T-cell (primary cell): ENCODE data around the gene FBXL15. TPM values are rescaled to one million over a fixed set of nuclear protein-coding genes. Genes with fewer than 3 reads are reported as not detected.

ENCODE experiments used
- ATAC-seq, 4 experiments: fragments of 200-7000 bp in 3 of 4; fragments of 150-1000 bp in 1 of 4; cut with Tn5 transposase; replicated peaks in 1 of 4; 1 replicate in 3 of 4; 2 replicates in 1 of 4; pipeline ENCODE4 v1.10.0; 2021; ENCODE audit warnings: moderate library complexity in 3 of 4, mild to moderate bottlenecking in 2 of 4, moderate number of reproducible peaks in 1 of 4
- CTCF ChIA-PET, 2 donors: fragments of 300-600 bp; sonication (Branson Sonifier 250); formaldehyde crosslinking; loops; one replicate each; lab custom pipeline; 2022; ENCODE audit warnings: antibody characterized with exemption in 2 of 2; lab: Charles Lee
- POLR2A ChIA-PET, 2 donors: fragments of 300-600 bp; sonication (Branson Sonifier 250); formaldehyde crosslinking; loops; one replicate each; lab custom pipeline; 2022; ENCODE audit warnings: antibody characterized with exemption in 2 of 2; lab: Charles Lee
- DNase-seq, 35 experiments: peaks; one replicate each; pipeline versions ENCODE4 v3.0.0 to v3.0.0-alpha.2; 2013 to 2023
- H3K27ac ChIP-seq: one replicate; pipeline ENCODE4 v1.5.1; 2013; ENCODE audit warnings: low read length
- H3K27me3 ChIP-seq, 2 experiments: replicated peaks in 1 of 2; 1 replicate in 1 of 2; 2 replicates in 1 of 2; pipeline versions ENCODE4 v1.6.1 to v1.7.0; 2013; ENCODE audit warnings: low read length in 1 of 2, mixed read lengths in 1 of 2; ENCODE audit not compliant: control insufficient read depth in 2 of 2, insufficient read depth in 2 of 2; ENCODE audit errors: extremely low read depth in 1 of 2
- H3K36me3 ChIP-seq, 2 donors: 1 replicate in 1 of 2; 2 replicates in 1 of 2; pipeline versions ENCODE4 v1.6.1 to v1.7.0; 2013; ENCODE audit warnings: low read length in 1 of 2; ENCODE audit not compliant: control insufficient read depth in 2 of 2, insufficient read depth in 1 of 2; ENCODE audit errors: extremely low read depth in 1 of 2
- H3K4me1 ChIP-seq, 2 experiments: 1 replicate in 1 of 2; 2 replicates in 1 of 2; pipeline versions ENCODE4 v1.6.1 to v1.7.0; 2013; ENCODE audit warnings: low read length in 2 of 2, mixed read lengths in 1 of 2; ENCODE audit not compliant: insufficient read depth in 2 of 2, control insufficient read depth in 1 of 2; ENCODE audit errors: extremely low read depth in 1 of 2
- H3K4me3 ChIP-seq, 2 donors: 1 replicate in 1 of 2; 2 replicates in 1 of 2; pipeline versions ENCODE4 v1.5.1 to v1.7.0; 2013; ENCODE audit warnings: mild to moderate bottlenecking in 2 of 2, low read length in 1 of 2, moderate library complexity in 1 of 2; ENCODE audit not compliant: control insufficient read depth in 1 of 2; ENCODE audit errors: extremely low read depth in 1 of 2
- H3K9me3 ChIP-seq: 2 replicates; pipeline ENCODE4 v1.7.0; 2013
- H3K27ac Mint-ChIP-seq, 2 donors: one replicate each; pipeline ENCODE4 v1.8.0; 2020 to 2021; ENCODE audit warnings: mild to moderate bottlenecking in 2 of 2, mixed read lengths in 2 of 2
- H3K27me3 Mint-ChIP-seq, 2 donors: one replicate each; pipeline ENCODE4 v1.8.0; 2021 to 2022; ENCODE audit warnings: mixed read lengths in 2 of 2
- H3K36me3 Mint-ChIP-seq: one replicate; pipeline ENCODE4 v1.8.0; 2021; ENCODE audit warnings: mixed read lengths
- H3K4me1 Mint-ChIP-seq, 3 donors: one replicate each; pipeline ENCODE4 v1.8.0; 2020 to 2022; ENCODE audit warnings: mixed read lengths in 3 of 3, mild to moderate bottlenecking in 1 of 3
- H3K4me3 Mint-ChIP-seq, 3 donors: one replicate each; pipeline ENCODE4 v1.8.0; 2020 to 2022; ENCODE audit warnings: mild to moderate bottlenecking in 3 of 3, mixed read lengths in 3 of 3, moderate library complexity in 3 of 3
- H3K9me3 Mint-ChIP-seq, 3 donors: one replicate each; pipeline ENCODE4 v1.8.0; 2020 to 2022; ENCODE audit warnings: mixed read lengths in 3 of 3
- WGBS: methylation state at CpG from one replicate; pipeline ENCODE4 v1.1.5; 2013; ENCODE audit warnings: missing lambda C conversion rate; ENCODE audit not compliant: insufficient coverage; 5-methylcytosine and 5-hydroxymethylcytosine counted together
- total RNA-seq, 35 experiments: library from RNA in 6 of 35; stranded (reverse) in 6 of 35; fragments of 120-200 nt in 1 of 35; gene quantifications; one replicate each; pipeline versions ENCODE4 v1.2.1 to v1.2.4 and lab custom pipeline; 2013 to 2026

FBXL15 gene
- total RNA-seq, 5 donors from 2014 or later (not counting 1 experiment from before 2014, with no cell fraction given), result 13.3 to 30.4 (median 23.7) TPM

DNA sequence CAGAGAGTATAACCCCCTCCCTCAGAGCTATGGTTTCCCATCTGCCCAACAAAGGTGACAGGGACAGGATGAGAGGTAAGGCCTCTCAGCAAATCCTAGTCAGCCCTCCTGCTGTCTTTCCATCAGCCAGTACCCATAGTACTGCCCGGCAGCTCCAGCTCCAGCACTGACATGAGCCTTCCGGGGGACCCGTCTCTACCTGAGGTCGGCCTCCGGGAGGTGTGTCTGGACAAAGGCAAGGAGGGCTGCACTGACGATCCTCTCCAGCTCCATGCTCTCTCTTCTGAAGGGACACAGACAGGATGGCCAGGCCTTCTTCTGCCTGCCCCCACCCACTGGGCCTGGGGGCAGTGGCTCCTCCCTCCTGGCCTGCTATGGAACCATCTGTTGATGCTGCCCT lies 4.3 kb downstream of the FBXL15 start:
- H3K4me1 Mint-ChIP-seq, result peaks cover 23 to 36% (median 29%) of the 10 kb centered on the region in 3 donors
- WGBS, result 97% methylated on average over 6 of the region's 6 CpGs
- no peak overlapping the region for H3K27ac Mint-ChIP-seq
- Histone ChIP-seq H3K27me3 (no peaks in the 10 kb centered on the region), H3K36me3 (peaks cover 8 to 12% of the 10 kb centered on the region in 2 donors), H3K27ac (no peak overlapping the region), H3K4me1 (peaks cover 13 to 29% of the 10 kb centered on the region in 2 experiments), H3K9me3 (no peaks in the 10 kb centered on the region), H3K4me3 (no peak overlapping the region)
- CTCF ChIA-PET, result no interaction called here
- no peaks in the 10 kb centered on the region for H3K9me3 Mint-ChIP-seq
- H3K27me3 Mint-ChIP-seq, result no peaks in the 10 kb centered on the region
- H3K4me3 Mint-ChIP-seq, result no peak overlapping the region
- DNase-seq, result no peak
- POLR2A ChIA-PET, result no interaction called here
- ATAC-seq, result no peak
- H3K36me3 Mint-ChIP-seq, result no peaks in the 10 kb centered on the region

DNA sequence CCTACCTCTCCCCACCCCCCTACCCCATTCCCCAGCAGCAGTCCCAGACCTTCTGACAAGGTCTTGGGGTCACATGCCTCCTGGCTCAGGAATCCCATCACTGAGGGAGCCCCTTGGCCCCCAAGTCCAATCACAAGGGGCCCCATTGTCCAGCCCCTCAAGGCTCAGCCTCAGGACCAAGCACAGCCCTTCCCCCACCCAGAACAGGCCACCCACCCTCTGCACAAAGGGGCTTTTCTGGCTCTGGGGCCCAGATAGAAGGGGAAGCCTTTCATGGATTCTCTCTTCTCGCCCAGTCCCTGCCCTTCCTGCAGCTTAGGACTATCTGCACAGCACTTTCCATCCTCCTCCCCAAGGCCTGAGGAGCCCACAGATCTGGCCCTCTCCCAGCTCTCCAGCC lies 4.8 kb downstream of the FBXL15 start:
- CTCF ChIA-PET, result interaction anchor here in 1 of 2 donors (0.5 kb wide), 1 partner anchor 80 kb away, joined by 3 read pairs; no protein-coding TSS in a partner anchor
- no peaks in the 10 kb centered on the region for H3K27me3 ChIP-seq
- POLR2A ChIA-PET, result no interaction called here
- H3K27ac Mint-ChIP-seq, result peak overlapping the region in 1 of 2 donors; percentile 22
- no peaks in the 10 kb centered on the region for H3K36me3 Mint-ChIP-seq
- no peak overlapping the region for H3K27ac ChIP-seq
- H3K36me3 ChIP-seq, result peaks cover 8 to 12% of the 10 kb centered on the region in 2 donors
- no peak for DNase-seq
- H3K4me3 ChIP-seq, result no peak overlapping the region
- peaks cover 18 to 30% (median 23%) of the 10 kb centered on the region in 3 donors for H3K4me1 Mint-ChIP-seq
- no peak overlapping the region for H3K4me3 Mint-ChIP-seq
- 100% methylated on average over 1 of the region's 1 CpG for WGBS
- peaks cover 9 to 23% of the 10 kb centered on the region in 2 experiments for H3K4me1 ChIP-seq
- no peaks in the 10 kb centered on the region for H3K9me3 Mint-ChIP-seq
- ATAC-seq, result no peak
- no peaks in the 10 kb centered on the region for H3K9me3 ChIP-seq
- H3K27me3 Mint-ChIP-seq, result no peaks in the 10 kb centered on the region

DNA sequence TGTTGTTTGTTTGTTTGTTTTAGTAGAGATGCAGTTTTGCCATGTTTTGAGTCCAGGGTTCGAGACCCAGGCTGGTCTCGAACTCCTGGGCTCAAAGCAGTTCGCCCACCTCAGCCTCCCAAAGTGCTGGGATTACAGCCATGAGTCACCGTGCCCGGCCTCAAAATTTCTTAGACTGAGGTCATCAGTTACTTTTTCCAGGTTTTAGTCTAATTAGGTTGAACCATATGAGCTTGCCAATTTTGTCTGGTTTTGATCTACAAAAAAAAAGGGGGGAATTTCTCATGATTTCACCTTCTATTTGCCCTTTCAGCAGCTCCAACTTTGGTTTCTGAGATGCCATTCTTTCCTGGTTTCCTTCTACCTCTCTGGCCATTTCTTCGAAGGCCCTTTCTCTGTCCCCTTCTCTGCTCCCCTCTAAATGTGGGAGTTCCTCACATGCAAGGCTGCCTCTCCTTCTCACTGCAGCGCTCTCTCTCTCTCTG lies 6.2 kb downstream of the FBXL15 start:
- H3K9me3 ChIP-seq, result no peaks in the 10 kb centered on the region
- Mint-ChIP-seq H3K27ac (no peak overlapping the region), H3K9me3 (no peaks in the 10 kb centered on the region), H3K4me3 (no peak overlapping the region), H3K27me3 (no peaks in the 10 kb centered on the region), H3K36me3 (no peaks in the 10 kb centered on the region), H3K4me1 (peaks cover 18 to 30% (median 23%) of the 10 kb centered on the region in 3 donors)
- ATAC-seq, result no peak
- POLR2A ChIA-PET, result no interaction called here
- CTCF ChIA-PET, result no interaction called here
- WGBS, result 100% methylated on average over 2 of the region's 7 CpGs
- DNase-seq, result no peak
- no peak overlapping the region for H3K27ac ChIP-seq
- no peaks in the 10 kb centered on the region for H3K27me3 ChIP-seq
- H3K36me3 ChIP-seq, result peaks cover 8 to 12% of the 10 kb centered on the region in 2 donors
- H3K4me1 ChIP-seq, result peaks cover 10 to 24% of the 10 kb centered on the region in 2 experiments
- H3K4me3 ChIP-seq, result no peak overlapping the region

DNA sequence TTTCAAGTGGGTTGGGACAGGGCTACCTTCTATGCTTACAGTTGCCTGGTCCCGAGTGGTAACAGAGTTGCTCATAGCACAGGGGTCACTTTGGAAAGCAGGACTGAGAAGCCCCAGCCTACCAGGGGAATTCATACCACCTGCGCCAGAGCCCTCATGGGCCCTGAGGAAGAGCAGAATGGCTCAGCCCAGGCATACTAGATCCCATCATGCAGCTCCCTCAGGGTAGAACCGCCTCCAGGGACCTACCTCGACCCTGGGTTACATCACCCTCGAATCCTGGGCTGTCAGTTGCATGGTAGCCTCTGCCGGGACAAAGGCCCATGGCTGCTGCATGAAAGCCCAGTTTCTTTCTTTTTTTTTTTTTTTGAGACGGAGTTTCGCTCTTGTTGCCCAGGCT lies 8.8 kb downstream of the FBXL15 start:
- Histone ChIP-seq H3K4me3 (no peak overlapping the region), H3K36me3 (no peaks in the 10 kb centered on the region), H3K4me1 (peaks cover 22 to 29% of the 10 kb centered on the region in 2 experiments), H3K9me3 (no peaks in the 10 kb centered on the region), H3K27ac (no peak overlapping the region), H3K27me3 (peaks cover 0 to 4% of the 10 kb centered on the region in 2 experiments)
- no peaks in the 10 kb centered on the region for H3K36me3 Mint-ChIP-seq
- WGBS, result 92% methylated on average over 6 of the region's 8 CpGs
- no peak overlapping the region for H3K27ac Mint-ChIP-seq
- no peaks in the 10 kb centered on the region for H3K27me3 Mint-ChIP-seq
- ChIA-PET CTCF (no interaction called here), POLR2A (no interaction called here)
- DNase-seq, result no peak
- H3K4me3 Mint-ChIP-seq, result no peak overlapping the region
- ATAC-seq, result no peak
- no peaks in the 10 kb centered on the region for H3K9me3 Mint-ChIP-seq
- peaks cover 27 to 38% (median 32%) of the 10 kb centered on the region in 3 donors for H3K4me1 Mint-ChIP-seq

DNA sequence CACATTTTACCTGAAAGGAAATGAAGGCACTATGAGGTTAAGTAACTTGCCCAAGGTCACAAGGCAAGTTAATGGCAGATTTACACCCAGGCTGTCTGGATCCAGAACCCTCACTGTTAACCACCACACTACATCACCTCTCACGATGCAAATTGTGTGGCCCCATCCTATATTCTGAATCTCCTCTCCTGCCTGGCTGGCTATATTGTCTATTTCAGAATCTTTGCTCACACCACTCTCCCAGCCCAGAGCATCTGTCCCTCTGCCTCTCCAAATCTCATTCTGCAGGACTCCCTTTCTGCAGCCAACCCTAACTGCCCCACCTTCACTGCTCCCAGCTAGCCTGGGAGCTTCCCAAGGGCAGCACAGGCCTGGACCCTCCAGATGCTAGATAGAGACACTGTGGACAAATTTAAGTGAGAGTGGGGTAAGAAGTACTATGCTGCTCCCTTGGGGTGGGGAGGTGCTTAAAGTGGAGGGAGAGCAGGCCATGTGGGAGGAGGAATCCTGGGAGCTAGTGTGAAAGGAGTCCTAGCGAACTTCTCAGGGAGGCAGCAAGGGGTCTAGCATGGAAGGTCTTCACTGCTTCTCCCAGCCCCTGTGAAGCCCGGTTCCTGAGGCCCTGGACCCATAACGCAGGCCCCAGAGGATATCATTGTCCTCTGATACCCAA lies 11.0 kb downstream of the FBXL15 start:
- ChIA-PET CTCF (interaction anchor here in 1 of 2 donors (0.7 to 1.2 kb wide), 3 partner anchors 9 to 279 kb away, joined by 3 to 12 read pairs (median 4); partner anchors contain the start of genes C10orf95 and NOLC1), POLR2A (interaction anchor here (0.8 to 1.4 kb wide), 2 partner anchors 19 to 186 kb away, joined by 3 read pairs; partner anchors contain the start of gene GBF1 (in 1 of the 2))
- peak overlapping the region; percentile 68 to 86 for H3K4me3 ChIP-seq

DNA sequence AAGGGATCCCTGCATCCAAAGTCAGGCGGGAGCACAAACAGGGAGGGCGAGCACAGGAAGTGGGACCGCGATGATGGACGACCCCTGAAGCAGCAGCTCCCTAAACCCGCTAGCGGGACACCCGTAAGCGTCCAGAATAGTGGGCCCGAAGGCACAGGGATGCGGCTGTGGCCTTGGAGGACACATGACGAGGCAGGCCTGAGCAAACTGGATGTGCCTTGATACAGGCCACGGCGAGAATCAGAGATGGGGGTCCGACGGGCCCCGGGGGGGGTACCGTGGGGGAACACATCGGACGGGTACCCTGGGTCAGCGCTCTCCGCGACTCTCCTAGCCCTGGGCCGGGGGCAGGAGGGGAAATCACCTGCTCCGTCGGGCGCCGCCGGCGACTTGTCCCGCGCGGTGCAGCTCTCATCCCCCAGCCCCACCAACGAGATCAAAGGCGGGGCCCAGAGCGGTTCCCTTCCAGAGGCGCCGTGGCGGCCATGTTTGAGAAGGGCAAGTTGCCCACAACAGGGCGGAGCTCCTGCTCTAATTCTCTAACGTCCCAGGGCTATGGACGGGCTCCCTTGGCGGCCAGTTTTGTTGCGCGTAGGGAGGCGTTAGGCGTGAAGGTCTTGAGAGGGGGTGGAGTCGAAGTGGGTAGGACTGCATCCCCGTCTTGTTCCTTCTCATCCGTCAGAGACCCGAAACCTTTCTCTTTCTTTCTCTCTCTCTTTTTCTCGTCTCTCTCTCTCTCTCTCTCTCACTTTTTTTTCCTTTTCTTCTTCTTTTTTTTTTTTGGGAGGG lies 11.7 kb downstream of the FBXL15 start, which contains the start of gene CUEDC2:
CUEDC2 (minus strand) TSS at position 413 of the 789 bp plus-strand sequence. CDS start 7,386 bp downstream, outside the sequence.
- peaks cover 47 to 59% (median 51%) of the 10 kb centered on the region in 3 donors for H3K4me1 Mint-ChIP-seq
- no peaks in the 10 kb centered on the region for H3K9me3 ChIP-seq
- H3K27ac Mint-ChIP-seq, result peak within 1 kb of the TSS; percentile 93 to 97
- H3K27me3 ChIP-seq, result peaks cover 0 to 4% of the 10 kb centered on the region in 2 experiments
- ATAC-seq (peak; percentile 93 to 94 (median 94)), DNase-seq (peak; percentile 80 to 99 (median 89))
- POLR2A ChIA-PET, result interaction anchor here (0.6 to 1.4 kb wide), 7 partner anchors 10 to 340 kb away, joined by 3 to 7 read pairs (median 3); partner anchors contain the start of genes GBF1 (in 1 of the 2) and NFKB2 (in 1 of the 2)
- H3K9me3 Mint-ChIP-seq, result no peaks in the 10 kb centered on the region
- no peaks in the 10 kb centered on the region for H3K36me3 ChIP-seq
- H3K4me3 Mint-ChIP-seq, result peak within 1 kb of the TSS; percentile 92 to 95 (median 93)
- peak within 1 kb of the TSS; percentile 32 for H3K27ac ChIP-seq
- WGBS, result 1% methylated on average over 33 of the region's 52 CpGs
- peaks cover 36 to 56% of the 10 kb centered on the region in 2 experiments for H3K4me1 ChIP-seq
- peak within 1 kb of the TSS; percentile 68 to 86 for H3K4me3 ChIP-seq
- H3K27me3 Mint-ChIP-seq, result no peaks in the 10 kb centered on the region
- no peaks in the 10 kb centered on the region for H3K36me3 Mint-ChIP-seq
- CTCF ChIA-PET, result interaction anchor here (0.6 to 1.2 kb wide), 8 partner anchors 10 to 280 kb away, joined by 3 to 12 read pairs (median 4); partner anchors contain the start of genes C10orf95 (in 1 of the 2) and NOLC1 (in 1 of the 2)

More for the DNA sequence above, 11.0 kb downstream of the FBXL15 start:
- Mint-ChIP-seq H3K36me3 (no peaks in the 10 kb centered on the region), H3K9me3 (no peaks in the 10 kb centered on the region), H3K27ac (peak overlapping the region; percentile 52 to 97), H3K4me3 (peak overlapping the region; percentile 92 to 95 (median 93)), H3K4me1 (peaks cover 42 to 51% (median 45%) of the 10 kb centered on the region in 3 donors), H3K27me3 (no peaks in the 10 kb centered on the region)
- Histone ChIP-seq H3K9me3 (no peaks in the 10 kb centered on the region), H3K27ac (peak overlapping the region; percentile 32), H3K36me3 (no peaks in the 10 kb centered on the region), H3K4me1 (peaks cover 35 to 50% of the 10 kb centered on the region in 2 experiments), H3K27me3 (peaks cover 0 to 4% of the 10 kb centered on the region in 2 experiments)
- no peak for DNase-seq
- ATAC-seq, result peak in 1 of 4 experiments; percentile 2
- WGBS, result 34% methylated on average over 4 of the region's 4 CpGs
